Central memory CD4-positive, alpha-beta T cell (primary cell): ENCODE results near the gene RTN1.

Experiments used
- DNase-seq: peaks from one replicate; pipeline ENCODE4 v3.0.0; 2022
- total RNA-seq, 3 experiments: gene quantifications; one replicate each; lab custom pipeline; 2026; lab: John Stamatoyannopoulos, UW

Gene RTN1
- 0 reads per million in 3 experiments for total RNA-seq

GRCh38 chr14:59870277-59871165 lies at the start of gene RTN1:
TSS of gene RTN1 (minus strand) at chr14:59870776. CDS start at chr14:59870630, 146 bp downstream.
- DNase-seq: no peak

GRCh38 chr14:59920378-59920683 lies 49.8 kb upstream of the RTN1 start:
- DNase-seq: no peak

GRCh38 chr14:59919570-59920377 lies 49.2 kb upstream of the RTN1 start, which contains the start of gene LRRC9:
TSS of gene LRRC9 (plus strand) at chr14:59920144.
- peak; percentile 3 for DNase-seq

GRCh38 chr14:59918824-59919569 lies 48.4 kb upstream of the RTN1 start:
- no peak for DNase-seq

- no peak for DNase-seq
Observed at GRCh38 chr14:59913187-59913586, 42.6 kb upstream of the RTN1 start.

GRCh38 chr14:59912443-59912842 lies 41.9 kb upstream of the RTN1 start:
- DNase-seq: no peak

- DNase-seq: no peak
Observed at GRCh38 chr14:59905188-59905587, 34.6 kb upstream of the RTN1 start.

- DNase-seq: no peak
Observed at GRCh38 chr14:59904184-59904583, 33.6 kb upstream of the RTN1 start.

- no peak for DNase-seq
Observed at GRCh38 chr14:59900556-59900955, 30.0 kb upstream of the RTN1 start.

- DNase-seq: no peak
Observed at GRCh38 chr14:59897757-59898383, 27.3 kb upstream of the RTN1 start.

GRCh38 chr14:59895721-59896120 lies 25.1 kb upstream of the RTN1 start:
- no peak for DNase-seq

- no peak for DNase-seq
Observed at GRCh38 chr14:59890676-59891075, 20.1 kb upstream of the RTN1 start.

- DNase-seq: no peak
Observed at GRCh38 chr14:59882957-59883356, 12.4 kb upstream of the RTN1 start.

GRCh38 chr14:59871166-59871495 lies 555 bp upstream of the RTN1 start:
- no peak for DNase-seq

GRCh38 chr14:59869381-59870255 lies 958 bp downstream of the RTN1 start:
- DNase-seq: no peak

GRCh38 chr14:59868021-59868420 lies 2.6 kb downstream of the RTN1 start:
- DNase-seq: no peak

- DNase-seq: no peak
Observed at GRCh38 chr14:59863806-59864525, 6.6 kb downstream of the RTN1 start.

GRCh38 chr14:59857328-59857727 lies 13.2 kb downstream of the RTN1 start:
- no peak for DNase-seq

GRCh38 chr14:59852350-59852749 lies 18.2 kb downstream of the RTN1 start:
- no peak for DNase-seq

- no peak for DNase-seq
Observed at GRCh38 chr14:59850458-59850857, 20.1 kb downstream of the RTN1 start.
